Measurements from ENCODE around the gene MACO1. TPM values are rescaled to one million over a fixed set of nuclear protein-coding genes. Genes with fewer than 3 reads are reported as not detected.

MACO1 gene
- total and polyA plus RNA-seq, 4 donors = 5.0 to 19.7 (median 13.6) TPM

Other genes with a start within 250 kb of the MACO1 start
- 10 to 100 TPM; 43.0 to 46.1 TPM for gene SYF2, start 198.4 kb upstream of the MACO1 start, total RNA-seq
- gene SYF2, start 198.4 kb upstream of the MACO1 start, polyA plus RNA-seq = 100 to 1,000 TPM; 103 to 142 TPM
- 100 to 1,000 TPM; 103 to 172 TPM for gene RSRP1, start 183.4 kb upstream of the MACO1 start, total RNA-seq
- 100 to 1,000 TPM in 1 of 2 donors, 10 to 100 TPM in 1; 60.1 to 217 TPM for gene RSRP1, start 183.4 kb upstream of the MACO1 start, polyA plus RNA-seq
- gene RHD, start 158.4 kb upstream of the MACO1 start, total RNA-seq = not detected
- not detected for gene RHD, start 158.4 kb upstream of the MACO1 start, polyA plus RNA-seq
- 100 to 1,000 TPM; 114 to 115 TPM for gene TMEM50A, start 92.6 kb upstream of the MACO1 start, total RNA-seq
- 100 to 1,000 TPM; 110 to 140 TPM for gene TMEM50A, start 92.6 kb upstream of the MACO1 start, polyA plus RNA-seq
- under 1 TPM in 1 of 2 donors, not detected in 1; 0.69 TPM for gene RHCE, start 10.1 kb upstream of the MACO1 start, total RNA-seq
- gene RHCE, start 10.1 kb upstream of the MACO1 start, polyA plus RNA-seq = not detected
- gene LDLRAP1, start 112.7 kb downstream of the MACO1 start, total RNA-seq = 10 to 100 TPM; 25.6 to 34.7 TPM
- gene LDLRAP1, start 112.7 kb downstream of the MACO1 start, polyA plus RNA-seq = 10 to 100 TPM; 17.5 to 33.9 TPM
- 10 to 100 TPM; 13.5 to 32.2 TPM for gene MAN1C1, start 185.9 kb downstream of the MACO1 start, total RNA-seq
- 10 to 100 TPM in 1 of 2 donors, 1 to 10 TPM in 1; 2.8 to 15.5 TPM for gene MAN1C1, start 185.9 kb downstream of the MACO1 start, polyA plus RNA-seq

All from aorta (tissue), 4 donors.